ENCODE results near the gene AURKAIP1.

DNA sequence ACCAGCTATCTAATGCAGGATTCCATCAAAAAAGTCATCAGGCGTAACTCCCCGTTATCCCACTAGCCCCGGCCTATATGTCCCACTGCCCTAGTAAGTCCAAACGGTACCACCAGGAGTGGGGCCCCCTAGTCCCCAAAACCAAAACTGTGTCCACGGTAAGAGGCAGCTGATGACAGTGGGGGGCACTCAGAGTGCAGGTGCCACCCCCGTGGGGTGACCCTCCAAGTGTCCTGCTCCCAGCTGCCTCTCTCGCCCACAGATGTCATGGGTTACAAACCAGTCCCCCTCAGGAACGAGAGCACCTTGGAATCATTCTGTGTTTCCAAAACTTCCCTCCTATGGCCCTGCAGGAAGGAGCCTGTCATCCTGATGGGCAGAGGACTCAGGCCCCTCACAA is 10.9 kb upstream of the AURKAIP1 start:
- no peak for TF ChIP-seq GATA2 (IDR thresholded peaks at IDR 0.05; ENCODE audit: low read depth, low read length)
- TF ChIP-seq GATA3 (IDR thresholded peaks at IDR 0.05; ENCODE audit: low read depth, low read length), result no peak

Measured in SH-SY5Y (cell line).